IPS-20b (cell line): ENCODE measurements around the gene TROAP.
"Not testable (repeated sequence)": the region's sequence is repeated elsewhere in the genome, so short reads cannot be mapped to it uniquely, and the experiment has no call there.

Source experiments
- H3K27ac ChIP-seq: one replicate; pipeline ENCODE4 v1.5.1; 2013; ENCODE audit warnings: low read length
- H3K27me3 ChIP-seq: 2 replicates; pipeline ENCODE4 v1.6.1; 2013; ENCODE audit warnings: mild to moderate bottlenecking, low read length, inconsistent platforms; ENCODE audit not compliant: insufficient read depth
- H3K36me3 ChIP-seq: 2 replicates; pipeline ENCODE4 v1.6.1; 2013; ENCODE audit warnings: low read depth, mild to moderate bottlenecking, inconsistent platforms, low read length, moderate library complexity; ENCODE audit not compliant: insufficient read depth
- H3K4me1 ChIP-seq: 2 replicates; pipeline ENCODE4 v1.6.1; 2013; ENCODE audit warnings: mild to moderate bottlenecking, control low read depth, inconsistent platforms, low read length, moderate library complexity; ENCODE audit not compliant: insufficient read depth
- H3K4me3 ChIP-seq: 2 replicates; pipeline ENCODE4 v1.5.1; 2013; ENCODE audit warnings: mild to moderate bottlenecking, low read length, inconsistent platforms
- H3K9ac ChIP-seq: 2 replicates; pipeline ENCODE4 v1.6.1; 2013; ENCODE audit warnings: low read depth, mild to moderate bottlenecking, inconsistent platforms, low read length, moderate library complexity
- H3K9me3 ChIP-seq: 2 replicates; pipeline ENCODE4 v1.6.1; 2013; ENCODE audit warnings: mild to moderate bottlenecking, low read depth, low read length, inconsistent platforms; ENCODE audit not compliant: insufficient read depth

TROAP gene

DNA sequence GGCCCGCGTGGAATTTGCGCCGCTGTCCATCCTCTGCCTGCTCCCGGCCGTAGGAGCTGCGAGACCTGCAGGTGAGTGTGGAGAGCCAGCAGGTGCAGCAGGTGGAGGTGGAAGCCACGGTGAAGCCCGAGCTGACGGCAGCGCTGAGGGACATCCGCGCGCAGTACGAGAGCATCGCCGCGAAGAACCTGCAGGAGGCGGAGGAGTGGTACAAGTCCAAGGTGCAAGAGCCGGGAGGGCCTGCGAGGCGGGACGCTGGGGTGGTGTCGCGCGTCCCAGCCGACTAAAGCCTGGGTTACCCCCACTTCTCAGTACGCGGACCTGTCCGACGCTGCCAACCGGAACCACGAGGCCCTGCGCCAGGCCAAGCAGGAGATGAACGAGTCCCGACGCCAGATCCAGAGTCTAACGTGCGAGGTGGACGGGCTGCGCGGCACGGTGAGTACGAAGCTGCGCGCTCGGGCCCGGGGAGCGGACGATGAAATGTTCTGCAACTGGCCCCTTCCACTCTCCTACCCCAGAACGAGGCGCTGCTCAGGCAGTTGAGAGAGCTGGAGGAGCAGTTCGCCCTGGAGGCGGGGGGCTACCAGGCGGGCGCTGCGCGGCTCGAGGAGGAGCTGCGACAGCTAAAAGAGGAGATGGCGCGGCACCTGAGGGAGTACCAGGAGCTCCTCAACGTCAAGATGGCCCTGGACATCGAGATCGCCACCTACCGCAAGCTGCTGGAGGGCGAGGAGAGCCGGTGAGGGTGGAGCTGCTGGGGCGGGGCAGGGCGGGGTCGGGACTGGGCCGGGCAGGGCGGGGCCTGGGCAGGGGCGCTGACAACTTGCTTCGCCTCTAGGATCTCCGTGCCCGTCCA lies 26.0 kb upstream of the TROAP start:
- 0 out of 2 replicates have a peak, but pooled peaks cover 3% of the 10 kb centered on the region for H3K9me3 ChIP-seq
- H3K27ac ChIP-seq = no peak overlapping the region
- peaks cover 80% of the 10 kb centered on the region for H3K27me3 ChIP-seq
- no peaks in the 10 kb centered on the region for H3K4me1 ChIP-seq
- peak overlapping the region; percentile 60 for H3K4me3 ChIP-seq
- H3K36me3 ChIP-seq = no peaks in the 10 kb centered on the region
- no peak overlapping the region for H3K9ac ChIP-seq

GRCh38 chr12:49297695-49298060 lies 25.4 kb upstream of the TROAP start:
- Histone ChIP-seq H3K4me3 (peak overlapping the region; percentile 41; the same call in 1 of the 2 replicates), H3K36me3 (no peaks in the 10 kb centered on the region), H3K9ac (no peak overlapping the region), H3K27ac (no peak overlapping the region), H3K27me3 (peaks cover 78% of the 10 kb centered on the region), H3K4me1 (no peaks in the 10 kb centered on the region), H3K9me3 (0 out of 2 replicates have a peak, but pooled peaks cover 3% of the 10 kb centered on the region)

DNA sequence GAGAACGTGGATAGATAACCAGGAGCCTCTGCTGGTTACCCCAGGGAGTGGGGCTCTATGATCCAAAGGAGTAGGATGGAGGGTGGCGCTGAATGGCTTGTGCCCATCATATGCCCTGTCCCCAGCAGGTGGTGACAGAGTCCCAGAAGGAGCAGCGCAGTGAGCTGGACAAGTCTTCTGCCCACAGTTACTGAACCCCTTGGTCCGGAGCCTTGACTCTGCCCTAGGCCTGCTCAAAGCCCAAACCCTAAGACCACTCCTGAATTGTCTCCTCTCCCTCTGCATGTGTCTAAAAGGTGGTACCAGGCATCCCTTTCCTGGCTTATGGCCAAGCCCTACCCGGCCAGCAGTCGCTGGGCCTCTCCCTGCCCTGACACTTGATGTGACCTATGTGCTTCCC lies 24.9 kb upstream of the TROAP start:
- H3K27me3 ChIP-seq = peaks cover 78% of the 10 kb centered on the region

DNA sequence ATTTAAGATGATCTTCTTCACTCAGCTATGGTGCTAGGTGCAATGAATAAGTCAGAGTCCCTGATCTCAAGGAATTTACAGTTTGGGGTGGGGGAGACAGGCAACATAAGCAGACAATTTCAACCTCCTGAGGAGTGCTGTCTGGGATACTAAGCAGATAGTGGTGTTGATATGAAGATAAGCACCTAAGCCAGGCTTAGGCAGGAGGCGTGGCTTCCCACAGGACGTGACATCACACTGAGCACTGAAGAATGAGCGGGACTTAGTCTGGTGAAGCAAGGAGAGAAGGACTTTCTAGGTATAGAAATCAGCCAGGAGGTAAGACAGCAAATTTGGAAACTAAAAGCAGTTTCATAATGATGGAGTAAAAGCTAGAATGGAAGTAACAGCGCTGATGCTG lies 21.3 kb upstream of the TROAP start:
- no peaks in the 10 kb centered on the region for H3K4me1 ChIP-seq
- peaks cover 58% of the 10 kb centered on the region for H3K27me3 ChIP-seq
- H3K36me3 ChIP-seq = no peaks in the 10 kb centered on the region
- H3K4me3 ChIP-seq = no peak overlapping the region
- H3K9ac ChIP-seq = no peak overlapping the region
- no peak overlapping the region for H3K27ac ChIP-seq
- H3K9me3 ChIP-seq = no peaks in the 10 kb centered on the region

More for the DNA sequence above, 24.9 kb upstream of the TROAP start:
- H3K9ac ChIP-seq = no peak overlapping the region
- H3K27ac ChIP-seq = no peak overlapping the region
- H3K36me3 ChIP-seq = no peaks in the 10 kb centered on the region
- no peak overlapping the region for H3K4me3 ChIP-seq
- H3K9me3 ChIP-seq = 0 out of 2 replicates have a peak, but pooled peaks cover 3% of the 10 kb centered on the region
- no peaks in the 10 kb centered on the region for H3K4me1 ChIP-seq

- Histone ChIP-seq H3K27ac (no peak overlapping the region), H3K9ac (no peak overlapping the region), H3K4me1 (no peaks in the 10 kb centered on the region), H3K36me3 (no peaks in the 10 kb centered on the region), H3K4me3 (no peak overlapping the region), H3K27me3 (peaks cover 34% of the 10 kb centered on the region), H3K9me3 (no peaks in the 10 kb centered on the region)
These were observed 18.9 kb upstream of the TROAP start for GRCh38 chr12:49304161-49304560.

GRCh38 chr12:49305762-49306510 lies 17.1 kb upstream of the TROAP start:
- Histone ChIP-seq H3K9ac (no peak overlapping the region), H3K36me3 (no peaks in the 10 kb centered on the region), H3K9me3 (no peaks in the 10 kb centered on the region), H3K4me1 (no peaks in the 10 kb centered on the region), H3K27ac (no peak overlapping the region), H3K4me3 (no peak overlapping the region), H3K27me3 (peaks cover 33% of the 10 kb centered on the region)

- Histone ChIP-seq H3K4me1 (no peaks in the 10 kb centered on the region), H3K4me3 (no peak overlapping the region), H3K27ac (no peak overlapping the region), H3K36me3 (no peaks in the 10 kb centered on the region), H3K9ac (no peak overlapping the region), H3K27me3 (peaks cover 12% of the 10 kb centered on the region; the same call in 1 of the 2 replicates), H3K9me3 (no peaks in the 10 kb centered on the region)
These were observed 13.7 kb upstream of the TROAP start for GRCh38 chr12:49309386-49309785.

- not testable (repeated sequence) for H3K4me3 ChIP-seq, H3K36me3 ChIP-seq, H3K9ac ChIP-seq, H3K9me3 ChIP-seq, H3K27me3 ChIP-seq, H3K4me1 ChIP-seq, H3K27ac ChIP-seq
These were observed 12.5 kb upstream of the TROAP start for GRCh38 chr12:49310451-49311000.

DNA sequence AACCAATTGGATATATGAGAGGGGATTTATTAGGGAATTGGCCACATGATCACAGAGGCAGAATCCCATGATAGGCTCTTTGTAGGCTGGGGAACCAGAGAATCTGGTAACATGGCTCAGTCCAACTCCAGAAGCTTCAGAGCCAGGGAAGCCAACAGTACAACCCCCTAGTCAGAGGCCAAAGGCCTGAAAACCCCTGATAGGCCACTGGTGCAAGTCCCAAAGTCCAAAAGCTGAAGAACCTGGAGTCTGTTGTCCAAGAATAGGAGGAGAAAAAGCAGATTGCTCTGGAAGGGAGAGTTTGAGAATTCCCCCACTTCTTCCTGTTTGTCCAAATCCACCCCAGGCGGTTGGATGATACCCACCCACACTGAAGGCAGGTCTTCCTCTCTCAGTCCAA lies 8.2 kb upstream of the TROAP start:
- Histone ChIP-seq H3K27me3 (peaks cover 2% of the 10 kb centered on the region), H3K27ac (no peak overlapping the region)

GRCh38 chr12:49317118-49317517 lies 5.9 kb upstream of the TROAP start:
- not testable (repeated sequence) for H3K4me1 ChIP-seq, H3K36me3 ChIP-seq, H3K9me3 ChIP-seq, H3K9ac ChIP-seq, H3K27ac ChIP-seq, H3K27me3 ChIP-seq, H3K4me3 ChIP-seq

More for the DNA sequence above, 8.2 kb upstream of the TROAP start:
- H3K4me3 ChIP-seq = no peak overlapping the region
- no peaks in the 10 kb centered on the region for H3K36me3 ChIP-seq
- no peak overlapping the region for H3K9ac ChIP-seq
- H3K4me1 ChIP-seq = no peaks in the 10 kb centered on the region
- no peaks in the 10 kb centered on the region for H3K9me3 ChIP-seq

DNA sequence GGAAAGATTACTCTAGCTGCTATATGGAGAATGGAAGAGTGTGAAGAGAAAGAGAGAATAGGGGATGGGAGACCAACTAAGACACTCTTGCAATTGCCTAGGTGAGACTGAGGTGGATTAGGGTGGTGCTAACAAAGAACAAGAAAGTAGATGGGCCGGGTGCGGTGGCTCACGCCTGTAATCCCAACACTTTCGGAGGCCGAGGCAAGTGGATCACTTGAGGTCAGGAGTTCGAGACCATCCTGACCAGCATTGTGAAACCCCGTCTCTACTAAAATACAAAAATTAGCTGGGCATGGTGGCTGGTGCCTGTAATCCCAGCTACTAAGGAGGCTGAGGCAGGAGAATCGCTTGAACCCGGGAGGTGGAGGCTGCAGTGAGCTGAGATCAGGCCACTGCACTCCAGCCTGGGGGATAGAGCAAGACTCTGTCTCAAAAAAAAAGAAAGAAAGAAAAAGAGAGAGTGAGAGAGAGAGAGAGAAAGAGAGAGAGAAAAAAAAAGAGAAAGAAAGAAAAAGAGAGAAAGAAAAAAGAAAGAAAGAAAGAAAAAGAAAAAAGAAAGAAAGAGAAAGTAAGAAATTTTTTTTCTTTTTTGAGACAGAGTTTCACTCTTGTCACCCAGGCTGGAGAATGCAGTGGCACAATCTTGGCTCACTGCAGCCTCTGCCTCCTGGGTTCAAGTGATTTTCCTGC lies 2.5 kb upstream of the TROAP start:
- not testable (repeated sequence) for H3K27me3 ChIP-seq, H3K36me3 ChIP-seq, H3K9me3 ChIP-seq, H3K4me1 ChIP-seq, H3K27ac ChIP-seq, H3K9ac ChIP-seq, H3K4me3 ChIP-seq
